Raji (cell line): ENCODE measurements around the gene POU6F2.

ENCODE experiments used
- POLR2A ChIP-seq: IDR thresholded peaks from 2 replicates; pipeline ENCODE4 v1.6.1; 2011; ENCODE audit warnings: low read depth, low read length, control low read depth; ENCODE audit not compliant: insufficient read depth

POU6F2 gene

GRCh38 chr7:39413636-39414223 lies 436.0 kb downstream of the POU6F2 start:
- TF ChIP-seq POLR2A: no peak

GRCh38 chr7:39414224-39415035 lies 436.7 kb downstream of the POU6F2 start:
- TF ChIP-seq POLR2A: no peak

- TF ChIP-seq POLR2A: no peak
These were observed 437.5 kb downstream of the POU6F2 start for GRCh38 chr7:39415091-39415787.

- TF ChIP-seq POLR2A: no peak
These were observed 439.2 kb downstream of the POU6F2 start for GRCh38 chr7:39416866-39417265.

GRCh38 chr7:39417642-39418041 lies 439.9 kb downstream of the POU6F2 start:
- TF ChIP-seq POLR2A: no peak

- TF ChIP-seq POLR2A: no peak
These were observed 443.5 kb downstream of the POU6F2 start for GRCh38 chr7:39421251-39421650.

GRCh38 chr7:39421661-39422060 lies 444.0 kb downstream of the POU6F2 start:
- no peak for TF ChIP-seq POLR2A

GRCh38 chr7:39428221-39428620 lies 450.5 kb downstream of the POU6F2 start:
- TF ChIP-seq POLR2A: no peak

GRCh38 chr7:39429421-39429820 lies 451.7 kb downstream of the POU6F2 start:
- TF ChIP-seq POLR2A: no peak

GRCh38 chr7:39430441-39430840 lies 452.7 kb downstream of the POU6F2 start:
- TF ChIP-seq POLR2A: no peak

GRCh38 chr7:39430909-39431641 lies 453.4 kb downstream of the POU6F2 start:
- TF ChIP-seq POLR2A: no peak

GRCh38 chr7:39432368-39432767 lies 454.7 kb downstream of the POU6F2 start:
- TF ChIP-seq POLR2A: no peak

- no peak for TF ChIP-seq POLR2A
These were observed 455.2 kb downstream of the POU6F2 start for GRCh38 chr7:39432807-39433416.

GRCh38 chr7:39433550-39433949 lies 455.8 kb downstream of the POU6F2 start:
- TF ChIP-seq POLR2A: no peak

- no peak for TF ChIP-seq POLR2A
These were observed 456.3 kb downstream of the POU6F2 start for GRCh38 chr7:39434012-39434411.
